OCI-LY7 (cell line): ENCODE measurements around the gene HTR3D. TPM values are rescaled to one million over a fixed set of nuclear protein-coding genes. Genes with fewer than 3 reads are reported as not detected.

ENCODE experiments used
- BruUV-seq: library from RNA; stranded (reverse); fragments of 400-500 nt; replicated peaks from 2 replicates; lab custom pipeline; 2021; lab: Mats Ljungman, UMichigan
- CTCF ChIA-PET: fragments of 300-600 bp; sonication (Branson Sonifier 250); formaldehyde crosslinking; loops from one replicate; lab custom pipeline; 2022; ENCODE audit warnings: antibody characterized with exemption; ENCODE audit not compliant: unreplicated experiment; lab: Charles Lee
- POLR2A ChIA-PET: fragments of 300-600 bp; sonication (Branson Sonifier 250); formaldehyde crosslinking; loops from one replicate; lab custom pipeline; 2022; ENCODE audit warnings: antibody characterized with exemption; lab: Charles Lee
- DNase-seq: peaks from one replicate; pipeline ENCODE4 v3.0.0-alpha.2; 2015; ENCODE audit warnings: low spot score
- H2AFZ ChIP-seq: fragments of 200-600 bp; sonication (generic), shearing (Covaris generic); 2 replicates; pipeline ENCODE4 v1.6.1; 2014; ENCODE audit warnings: mild to moderate bottlenecking, antibody characterized with exemption, low read length, moderate library complexity
- H3K27ac ChIP-seq: fragments of 200-600 bp; sonication (generic); 2 replicates; pipeline ENCODE4 v1.5.1; 2014; ENCODE audit warnings: mixed run types, low read depth, mild to moderate bottlenecking, moderate library complexity, low read length, inconsistent platforms; ENCODE audit not compliant: poor library complexity, severe bottlenecking
- H3K36me3 ChIP-seq: fragments of 200-600 bp; sonication (generic); 2 replicates; pipeline ENCODE4 v1.6.1; 2014; ENCODE audit warnings: mild to moderate bottlenecking, antibody characterized with exemption, low read length, moderate library complexity, mixed read lengths; ENCODE audit not compliant: insufficient read depth
- H3K4me1 ChIP-seq: fragments of 200-600 bp; sonication (generic); 2 replicates; pipeline ENCODE4 v1.5.1; 2014; ENCODE audit warnings: mild to moderate bottlenecking, low read length; ENCODE audit not compliant: insufficient read depth, poor library complexity, severe bottlenecking
- H3K4me2 ChIP-seq: fragments of 200-600 bp; sonication (generic); 2 replicates; pipeline ENCODE4 v1.6.1; 2014; ENCODE audit warnings: mild to moderate bottlenecking, low read length
- H3K4me3 ChIP-seq: fragments of 200-600 bp; sonication (generic); 2 replicates; pipeline ENCODE4 v1.5.1; 2014; ENCODE audit warnings: mild to moderate bottlenecking, low read depth, low read length; ENCODE audit not compliant: poor library complexity, severe bottlenecking
- H3K79me2 ChIP-seq: fragments of 200-600 bp; sonication (generic); 2 replicates; pipeline ENCODE4 v1.6.1; 2016; ENCODE audit warnings: low read depth, mild to moderate bottlenecking, low read length, moderate library complexity, mixed read lengths; ENCODE audit not compliant: insufficient read depth
- H3K9me2 ChIP-seq: fragments of 200-600 bp; sonication (generic); 2 replicates; pipeline ENCODE4 v1.6.1; 2016; ENCODE audit warnings: mild to moderate bottlenecking, low read length, mixed read lengths; ENCODE audit not compliant: insufficient read depth
- H3K9me3 ChIP-seq: fragments of 200-600 bp; sonication (generic); 2 replicates; pipeline ENCODE4 v1.6.1; 2014; ENCODE audit warnings: mild to moderate bottlenecking, mixed run types, low read length, mixed read lengths
- H4K20me1 ChIP-seq: fragments of 200-600 bp; sonication (generic); 2 replicates; pipeline ENCODE4 v1.6.1; 2014; ENCODE audit warnings: mild to moderate bottlenecking, antibody characterized with exemption, low read length, moderate library complexity, mixed read lengths; ENCODE audit not compliant: insufficient read depth
- EZH2phosphoT487 ChIP-seq: fragments of 200-600 bp; sonication (generic); IDR thresholded peaks from 2 replicates; pipeline ENCODE4 v1.6.1; 2018; ENCODE audit warnings: low read depth, borderline replicate concordance, mild to moderate bottlenecking, mixed run types, antibody characterized with exemption, low read length, moderate library complexity, mixed read lengths
- intact Hi-C: fragments of 100-400 bp; cut with micrococcal nuclease; formaldehyde crosslinking; loops from one replicate; pipeline ENCODE4 v1.10.0; 2022; ENCODE audit not compliant: unreplicated experiment
- total RNA-seq, 2 experiments: library from RNA; depleted of rRNA in 1 of 2; stranded (reverse); fragments of >200 nt in 1 of 2; shearing (Covaris generic) in 1 of 2; gene quantifications; 2 replicates each; pipeline ENCODE4 v1.2.3, GENCODE V29; 2014 to 2022
- TF ChIP-seq, protein P1 (sequence below): fragments of 200-600 bp; sonication (generic); conservative IDR thresholded peaks from 2 replicates; pipeline ENCODE4 v1.5.1; 2014; ENCODE audit warnings: mild to moderate bottlenecking, antibody characterized with exemption, low read length, moderate library complexity, mixed read lengths

Gene HTR3D
- total RNA-seq, 2 experiments from 2014 or later: not detected

DNA sequence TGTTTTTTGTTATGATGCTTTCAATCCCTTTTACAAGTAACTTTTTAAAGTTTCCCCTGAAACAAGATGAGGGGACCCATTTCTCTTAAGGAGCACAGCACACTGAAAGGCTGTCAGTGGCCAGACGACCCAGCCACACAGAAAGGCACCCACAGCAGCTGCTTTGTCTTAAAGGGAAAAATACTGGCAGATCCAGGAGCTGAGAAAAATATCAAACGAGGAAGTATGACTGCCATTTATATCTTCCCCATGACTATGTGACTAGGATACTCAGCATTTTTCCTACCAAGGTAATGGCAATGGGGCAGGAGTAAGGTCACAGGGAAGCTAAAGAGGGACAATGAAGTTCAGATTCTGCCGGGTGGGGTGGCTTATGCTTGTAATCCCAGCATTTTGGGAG, 29.8 kb upstream of the HTR3D start:
- Histone ChIP-seq H3K4me2 (no peak overlapping the region), H3K4me1 (peaks cover 11% of the 10 kb centered on the region), H4K20me1 (no peaks in the 10 kb centered on the region), H3K27ac (no peak overlapping the region), H2AFZ (no peak overlapping the region), H3K79me2 (no peaks in the 10 kb centered on the region), H3K9me2 (no peaks in the 10 kb centered on the region), H3K4me3 (no peak overlapping the region), H3K36me3 (peaks cover 3% of the 10 kb centered on the region; the same call in 1 of the 2 replicates), H3K9me3 (no peaks in the 10 kb centered on the region)
- POLR2A ChIA-PET: interaction anchor here (0.7 to 1.3 kb wide), 2 partner anchors 9 to 226 kb away, joined by 3 to 4 read pairs; no protein-coding TSS in a partner anchor
- intact Hi-C loops: no loop called here
- no peak for DNase-seq
- no TSS peak for BruUV-seq
- CTCF ChIA-PET: interaction anchor here (1.0 kb wide), 1 partner anchor 61 kb away, joined by 3 read pairs; no protein-coding TSS in a partner anchor
- TF ChIP-seq EZH2phosphoT487: no peak
- TF ChIP-seq, protein P1, sequence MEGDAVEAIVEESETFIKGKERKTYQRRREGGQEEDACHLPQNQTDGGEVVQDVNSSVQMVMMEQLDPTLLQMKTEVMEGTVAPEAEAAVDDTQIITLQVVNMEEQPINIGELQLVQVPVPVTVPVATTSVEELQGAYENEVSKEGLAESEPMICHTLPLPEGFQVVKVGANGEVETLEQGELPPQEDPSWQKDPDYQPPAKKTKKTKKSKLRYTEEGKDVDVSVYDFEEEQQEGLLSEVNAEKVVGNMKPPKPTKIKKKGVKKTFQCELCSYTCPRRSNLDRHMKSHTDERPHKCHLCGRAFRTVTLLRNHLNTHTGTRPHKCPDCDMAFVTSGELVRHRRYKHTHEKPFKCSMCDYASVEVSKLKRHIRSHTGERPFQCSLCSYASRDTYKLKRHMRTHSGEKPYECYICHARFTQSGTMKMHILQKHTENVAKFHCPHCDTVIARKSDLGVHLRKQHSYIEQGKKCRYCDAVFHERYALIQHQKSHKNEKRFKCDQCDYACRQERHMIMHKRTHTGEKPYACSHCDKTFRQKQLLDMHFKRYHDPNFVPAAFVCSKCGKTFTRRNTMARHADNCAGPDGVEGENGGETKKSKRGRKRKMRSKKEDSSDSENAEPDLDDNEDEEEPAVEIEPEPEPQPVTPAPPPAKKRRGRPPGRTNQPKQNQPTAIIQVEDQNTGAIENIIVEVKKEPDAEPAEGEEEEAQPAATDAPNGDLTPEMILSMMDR: no peak

DNA sequence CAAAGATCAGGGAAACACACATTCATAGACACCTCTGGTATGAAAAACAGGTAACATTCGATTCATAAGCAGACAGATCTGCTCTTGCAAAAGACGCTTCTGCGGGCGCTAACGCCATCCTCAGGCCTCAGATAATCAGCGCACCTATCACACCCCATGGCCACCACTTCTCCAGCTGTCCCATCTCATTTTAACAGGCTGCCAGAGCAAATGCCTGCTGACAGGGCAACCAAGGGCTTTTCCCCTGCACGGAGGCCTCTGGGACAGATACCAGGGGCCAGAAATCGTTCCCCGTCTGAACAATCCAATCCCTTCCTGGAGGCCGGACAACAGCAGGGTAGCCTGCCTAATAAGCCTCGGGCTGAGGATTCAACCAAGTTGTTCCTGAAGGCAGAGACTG, 29.1 kb upstream of the HTR3D start:
- intact Hi-C loops: no loop called here
- Histone ChIP-seq H3K9me3 (no peaks in the 10 kb centered on the region), H4K20me1 (no peaks in the 10 kb centered on the region), H3K9me2 (no peaks in the 10 kb centered on the region), H3K27ac (no peak overlapping the region), H2AFZ (no peak overlapping the region), H3K4me2 (no peak overlapping the region), H3K79me2 (no peaks in the 10 kb centered on the region), H3K36me3 (peaks cover 3% of the 10 kb centered on the region; the same call in 1 of the 2 replicates), H3K4me1 (peaks cover 18% of the 10 kb centered on the region), H3K4me3 (no peak overlapping the region)
- TF ChIP-seq, protein P1: no peak
- no peak for TF ChIP-seq EZH2phosphoT487
- POLR2A ChIA-PET: interaction anchor here (0.7 kb wide), 1 partner anchor 225 kb away, joined by 3 read pairs; no protein-coding TSS in a partner anchor
- BruUV-seq: no TSS peak
- DNase-seq: no peak
- CTCF ChIA-PET: no interaction called here

DNA sequence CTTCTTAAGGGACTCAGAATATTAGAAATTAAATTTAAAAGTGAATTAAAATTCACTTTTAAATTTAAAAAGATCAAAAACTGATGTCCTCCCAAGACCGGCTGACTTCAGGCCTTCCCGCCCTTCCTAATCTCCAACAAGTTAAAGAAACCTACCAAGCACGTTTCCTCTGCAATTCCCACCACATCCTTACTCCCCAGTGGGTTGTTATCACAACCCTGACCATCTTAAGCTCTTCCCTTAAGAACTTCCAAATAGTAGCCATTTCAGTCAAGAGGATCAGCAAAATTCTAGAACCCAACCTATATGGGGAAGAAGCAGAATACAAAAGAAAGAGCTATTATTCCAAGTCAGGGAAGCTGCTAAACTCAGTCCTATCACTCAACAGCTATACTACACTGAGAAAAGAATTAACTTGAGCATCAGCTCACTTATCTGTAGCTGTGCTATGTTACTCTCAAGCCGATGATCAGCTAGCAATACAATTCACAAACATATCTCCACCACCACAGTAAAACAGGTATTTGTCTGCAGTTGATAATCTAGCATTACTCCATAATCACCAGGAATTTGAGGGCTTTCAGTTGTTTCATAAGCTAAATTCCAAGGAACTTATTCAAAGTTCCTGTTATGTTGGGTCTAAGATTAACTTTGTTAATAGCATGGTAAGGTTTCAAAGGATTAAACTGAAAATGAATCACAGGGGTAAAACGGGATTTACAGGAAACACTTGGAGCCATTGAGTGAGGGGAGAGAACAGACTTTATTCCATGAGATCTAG, 28.2 kb upstream of the HTR3D start:
- no peak overlapping the region for H2AFZ ChIP-seq
- H3K4me3 ChIP-seq: no peak overlapping the region
- POLR2A ChIA-PET: interaction anchor here (0.7 kb wide), 2 partner anchors 121 to 707 kb away, joined by 3 read pairs; no protein-coding TSS in a partner anchor
- H3K4me2 ChIP-seq: no peak overlapping the region
- peaks cover 11% of the 10 kb centered on the region for H3K36me3 ChIP-seq
- BruUV-seq: no TSS peak
- H3K4me1 ChIP-seq: peaks cover 27% of the 10 kb centered on the region
- no peak for DNase-seq
- H3K79me2 ChIP-seq: no peaks in the 10 kb centered on the region
- CTCF ChIA-PET: interaction anchor here (0.5 kb wide), 1 partner anchor 28 kb away, joined by 14 read pairs; no protein-coding TSS in a partner anchor
- intact Hi-C loops: no loop called here
- H3K27ac ChIP-seq: no peak overlapping the region
- no peaks in the 10 kb centered on the region for H3K9me3 ChIP-seq
- no peak for TF ChIP-seq EZH2phosphoT487
- TF ChIP-seq, protein P1: no peak
- H4K20me1 ChIP-seq: no peaks in the 10 kb centered on the region
- H3K9me2 ChIP-seq: no peaks in the 10 kb centered on the region
